Thoracic aorta (tissue), 2 donors: ENCODE data around the gene ZNF74. TPM values are rescaled to one million over a fixed set of nuclear protein-coding genes. Genes with fewer than 3 reads are reported as not detected.

Experiments
- ATAC-seq: fragments of 150-250 bp; one replicate; pipeline ENCODE4 v1.8.0; 2017; ENCODE audit warnings: low read depth; ENCODE audit not compliant: insufficient number of reproducible peaks, low FRiP score
- DNase-seq: peaks from one replicate; pipeline ENCODE4 v3.0.0-alpha.2; 2020; ENCODE audit warnings: low spot score
- H3K27ac ChIP-seq, 2 donors: fragments of 200-600 bp; sonication (generic); 1 replicate in 1 of 2; 2 replicates in 1 of 2; pipeline ENCODE4 v1.5.1; 2016; ENCODE audit warnings: mild to moderate bottlenecking in 2 of 2, moderate library complexity in 2 of 2
- H3K27me3 ChIP-seq: fragments of 200-600 bp; sonication (generic); replicated peaks from 2 replicates; pipeline ENCODE4 v1.6.0; 2016; ENCODE audit warnings: mild to moderate bottlenecking; ENCODE audit not compliant: insufficient read depth
- H3K36me3 ChIP-seq: fragments of 200-600 bp; sonication (generic); one replicate; pipeline ENCODE4 v1.5.1; 2016
- H3K4me1 ChIP-seq, 2 donors: fragments of 200-600 bp; sonication (generic); 1 replicate in 1 of 2; 2 replicates in 1 of 2; pipeline versions ENCODE4 v1.5.1 to v1.6.0; 2016; ENCODE audit warnings: low read depth in 2 of 2, mild to moderate bottlenecking in 1 of 2; ENCODE audit not compliant: control insufficient read depth in 1 of 2
- H3K4me3 ChIP-seq: fragments of 200-600 bp; sonication (generic); 2 replicates; pipeline ENCODE4 v1.5.1; 2016; ENCODE audit warnings: mild to moderate bottlenecking
- H3K9me3 ChIP-seq: fragments of 200-600 bp; sonication (generic); 2 replicates; pipeline ENCODE4 v1.5.1; 2016
- CTCF ChIP-seq: fragments of 200-600 bp; sonication (generic); IDR thresholded peaks from one replicate; pipeline ENCODE4 v1.5.1; 2019; ENCODE audit warnings: antibody characterized with exemption
- total RNA-seq, 2 donors: library from RNA; depleted of rRNA; stranded (reverse); fragments of >200 nt; gene quantifications; one replicate each; pipeline versions ENCODE4 v1.1.0 to v1.2.3, GENCODE V29; 2016

ZNF74 gene
- total RNA-seq, 2 donors from 2014 or later = 8.5 to 13.8 TPM

- Histone ChIP-seq H3K36me3 (peaks cover 8% of the 10 kb centered on the region), H3K4me3 (no peak overlapping the region), H3K27me3 (no peaks in the 10 kb centered on the region), H3K9me3 (no peaks in the 10 kb centered on the region), H3K4me1 (peaks cover 8 to 19% of the 10 kb centered on the region in 2 donors), H3K27ac (no peak overlapping the region)
- DNase-seq (no peak), ATAC-seq (no peak)
- no peak for TF ChIP-seq CTCF
These were observed 2.7 kb downstream of the ZNF74 start for GRCh38 chr22:20396639-20397038.

GRCh38 chr22:20397498-20397897 lies 3.5 kb downstream of the ZNF74 start:
- Histone ChIP-seq H3K4me3 (no peak overlapping the region), H3K4me1 (peaks cover 8 to 19% of the 10 kb centered on the region in 2 donors), H3K9me3 (no peaks in the 10 kb centered on the region), H3K27me3 (no peaks in the 10 kb centered on the region), H3K27ac (no peak overlapping the region), H3K36me3 (peaks cover 8% of the 10 kb centered on the region)
- TF ChIP-seq CTCF = no peak
- DNase-seq = no peak
- ATAC-seq = no peak

- H3K36me3 ChIP-seq = peaks cover 8% of the 10 kb centered on the region
- peaks cover 6 to 15% of the 10 kb centered on the region in 2 donors for H3K4me1 ChIP-seq
- H3K27ac ChIP-seq = no peak overlapping the region
- no peaks in the 10 kb centered on the region for H3K9me3 ChIP-seq
- TF ChIP-seq CTCF = no peak
- no peak for DNase-seq
- H3K27me3 ChIP-seq = no peaks in the 10 kb centered on the region
- H3K4me3 ChIP-seq = no peak overlapping the region
- ATAC-seq = no peak
These were observed 4.5 kb downstream of the ZNF74 start for GRCh38 chr22:20398420-20398819.

- TF ChIP-seq CTCF = no peak
- no peaks in the 10 kb centered on the region for H3K9me3 ChIP-seq
- H3K27ac ChIP-seq = no peak overlapping the region
- peaks cover 8% of the 10 kb centered on the region for H3K36me3 ChIP-seq
- no peaks in the 10 kb centered on the region for H3K27me3 ChIP-seq
- H3K4me3 ChIP-seq = no peak overlapping the region
- ATAC-seq = no peak
- no peak for DNase-seq
- H3K4me1 ChIP-seq = peaks cover 4 to 7% of the 10 kb centered on the region in 2 donors
These were observed 6.1 kb downstream of the ZNF74 start for GRCh38 chr22:20399866-20400605.

GRCh38 chr22:20400606-20401375 lies 6.8 kb downstream of the ZNF74 start:
- no peak for TF ChIP-seq CTCF
- no peak for DNase-seq
- H3K36me3 ChIP-seq = peaks cover 8% of the 10 kb centered on the region
- no peak overlapping the region for H3K27ac ChIP-seq
- no peak for ATAC-seq
- no peaks in the 10 kb centered on the region for H3K27me3 ChIP-seq
- H3K4me1 ChIP-seq = no peaks in the 10 kb centered on the region
- no peaks in the 10 kb centered on the region for H3K9me3 ChIP-seq
- H3K4me3 ChIP-seq = no peak overlapping the region
